A673 (cell line): ENCODE data around the gene SAXO1. TPM values are rescaled to one million over a fixed set of nuclear protein-coding genes. Genes with fewer than 3 reads are reported as not detected.

Experiments used
- BruUV-seq: library from RNA; stranded (reverse); fragments of 400-500 nt; replicated peaks from 2 replicates; lab custom pipeline; 2021; lab: Mats Ljungman, UMichigan
- CTCF ChIA-PET: fragments of 300-600 bp; sonication (Branson Sonifier 250); formaldehyde crosslinking; loops from one replicate; lab custom pipeline; 2022; ENCODE audit warnings: antibody characterized with exemption; lab: Charles Lee
- POLR2A ChIA-PET: fragments of 300-600 bp; sonication (Branson Sonifier 250); formaldehyde crosslinking; loops from one replicate; lab custom pipeline; 2022; ENCODE audit warnings: antibody characterized with exemption; ENCODE audit not compliant: low non-redundant PET; lab: Charles Lee
- DNase-seq: peaks from one replicate; pipeline ENCODE4 v3.0.0-alpha.2; 2015; ENCODE audit warnings: low spot score
- H3K27ac ChIP-seq: fragments of 200-600 bp; sonication (generic); 2 replicates; pipeline ENCODE4 v1.5.1; 2016; ENCODE audit warnings: mixed run types, low read depth, mild to moderate bottlenecking, mixed read lengths, antibody characterized with exemption, low read length; ENCODE audit not compliant: poor library complexity, severe bottlenecking
- H3K27me3 ChIP-seq: fragments of 200-600 bp; sonication (generic); replicated peaks from 2 replicates; pipeline ENCODE4 v1.6.1; 2017; ENCODE audit warnings: mixed run types, low read depth, mild to moderate bottlenecking, mixed read lengths, antibody characterized with exemption, low read length; ENCODE audit not compliant: insufficient read depth, poor library complexity
- H3K36me3 ChIP-seq: fragments of 200-600 bp; sonication (generic); 2 replicates; pipeline ENCODE4 v1.6.1; 2016; ENCODE audit warnings: mixed run types, mild to moderate bottlenecking, mixed read lengths, antibody characterized with exemption, low read length; ENCODE audit not compliant: insufficient read depth, poor library complexity, severe bottlenecking
- H3K4me1 ChIP-seq: fragments of 200-600 bp; sonication (generic); 2 replicates; pipeline ENCODE4 v1.6.1; 2017; ENCODE audit warnings: mixed run types, mild to moderate bottlenecking, mixed read lengths, antibody characterized with exemption, low read length; ENCODE audit not compliant: insufficient read depth, poor library complexity, severe bottlenecking
- H3K4me3 ChIP-seq: fragments of 200-600 bp; sonication (generic); 2 replicates; pipeline ENCODE4 v1.5.1; 2016; ENCODE audit warnings: low read depth, mixed run types, mild to moderate bottlenecking, mixed read lengths, low read length; ENCODE audit not compliant: poor library complexity, severe bottlenecking
- H3K9me3 ChIP-seq: fragments of 200-600 bp; sonication (generic); 2 replicates; pipeline ENCODE4 v1.6.1; 2016; ENCODE audit warnings: mixed run types, low read depth, mild to moderate bottlenecking, mixed read lengths, antibody characterized with exemption, low read length; ENCODE audit not compliant: poor library complexity, severe bottlenecking
- EZH2 ChIP-seq: fragments of 200-600 bp; sonication (generic); IDR thresholded peaks from 2 replicates; pipeline ENCODE4 v1.6.1; 2017; ENCODE audit warnings: borderline replicate concordance, low read depth, mild to moderate bottlenecking, mixed read lengths, antibody characterized with exemption, low read length; ENCODE audit not compliant: poor library complexity, severe bottlenecking
- intact Hi-C: fragments of 100-400 bp; cut with micrococcal nuclease; formaldehyde crosslinking; loops from one replicate; pipeline ENCODE4 v1.10.0; 2022; ENCODE audit not compliant: unreplicated experiment
- total RNA-seq: library from RNA; stranded (reverse); gene quantifications from 2 replicates; pipeline ENCODE4 v1.2.3, GENCODE V29; 2021
- TF ChIP-seq, protein P1 (sequence below): fragments of 300-800, 200-600 bp; sonication (generic); conservative IDR thresholded peaks from 2 replicates; pipeline ENCODE4 v1.5.1; 2017; ENCODE audit warnings: low read depth, mild to moderate bottlenecking, antibody characterized with exemption, low read length, moderate library complexity, mixed read lengths

Gene SAXO1
- total RNA-seq, 1 experiment from 2014 or later, result not detected

DNA sequence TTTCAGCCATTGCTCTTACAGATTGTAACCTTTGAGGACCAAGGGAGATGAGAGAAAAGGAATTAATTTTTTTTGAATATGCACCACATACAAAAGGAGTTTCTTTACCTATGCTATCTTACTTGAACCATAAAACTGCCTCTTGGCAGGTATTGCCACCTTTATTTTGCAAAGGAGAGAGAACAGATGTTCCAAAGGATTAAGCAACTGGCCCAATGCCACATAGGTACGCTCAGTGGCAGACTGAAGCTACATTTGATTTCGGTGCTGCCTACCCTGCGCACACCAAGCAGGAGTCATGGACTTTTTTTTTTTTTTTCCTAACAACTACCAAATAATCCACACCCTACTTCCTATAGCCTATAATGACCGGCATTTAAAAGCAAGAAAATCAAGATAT lies 43.1 kb downstream of the SAXO1 start:
- intact Hi-C loops, result no loop called here
- Histone ChIP-seq H3K9me3 (no peaks in the 10 kb centered on the region), H3K4me3 (no peak overlapping the region), H3K27me3 (no peaks in the 10 kb centered on the region), H3K36me3 (no peaks in the 10 kb centered on the region), H3K27ac (no peak overlapping the region), H3K4me1 (no peaks in the 10 kb centered on the region)
- no peak for DNase-seq
- ChIA-PET CTCF (no interaction called here), POLR2A (no interaction called here)
- no peak for TF ChIP-seq EZH2
- TF ChIP-seq, protein P1, sequence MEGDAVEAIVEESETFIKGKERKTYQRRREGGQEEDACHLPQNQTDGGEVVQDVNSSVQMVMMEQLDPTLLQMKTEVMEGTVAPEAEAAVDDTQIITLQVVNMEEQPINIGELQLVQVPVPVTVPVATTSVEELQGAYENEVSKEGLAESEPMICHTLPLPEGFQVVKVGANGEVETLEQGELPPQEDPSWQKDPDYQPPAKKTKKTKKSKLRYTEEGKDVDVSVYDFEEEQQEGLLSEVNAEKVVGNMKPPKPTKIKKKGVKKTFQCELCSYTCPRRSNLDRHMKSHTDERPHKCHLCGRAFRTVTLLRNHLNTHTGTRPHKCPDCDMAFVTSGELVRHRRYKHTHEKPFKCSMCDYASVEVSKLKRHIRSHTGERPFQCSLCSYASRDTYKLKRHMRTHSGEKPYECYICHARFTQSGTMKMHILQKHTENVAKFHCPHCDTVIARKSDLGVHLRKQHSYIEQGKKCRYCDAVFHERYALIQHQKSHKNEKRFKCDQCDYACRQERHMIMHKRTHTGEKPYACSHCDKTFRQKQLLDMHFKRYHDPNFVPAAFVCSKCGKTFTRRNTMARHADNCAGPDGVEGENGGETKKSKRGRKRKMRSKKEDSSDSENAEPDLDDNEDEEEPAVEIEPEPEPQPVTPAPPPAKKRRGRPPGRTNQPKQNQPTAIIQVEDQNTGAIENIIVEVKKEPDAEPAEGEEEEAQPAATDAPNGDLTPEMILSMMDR, result no peak
- BruUV-seq, result no TSS peak

DNA sequence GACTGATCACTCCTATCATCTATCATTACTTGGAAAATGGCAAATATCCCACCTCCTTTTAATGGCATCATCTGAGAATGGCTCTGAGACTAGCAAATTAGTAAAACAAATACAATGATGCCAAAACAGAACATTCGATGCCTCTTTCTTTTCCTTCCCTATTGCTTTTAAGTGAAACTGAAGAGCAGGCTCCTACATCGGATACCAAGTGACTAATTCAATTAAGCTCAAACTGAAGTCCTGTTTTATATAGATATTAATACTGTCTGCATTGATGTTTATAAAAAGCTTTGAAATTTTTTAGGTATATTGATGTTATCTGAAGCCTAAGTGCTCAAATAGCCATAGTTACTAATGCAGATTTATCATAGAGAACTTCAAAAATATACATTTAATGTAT lies 43.9 kb downstream of the SAXO1 start:
- Histone ChIP-seq H3K4me3 (no peak overlapping the region), H3K27ac (no peak overlapping the region), H3K9me3 (no peaks in the 10 kb centered on the region), H3K4me1 (no peaks in the 10 kb centered on the region), H3K36me3 (no peaks in the 10 kb centered on the region), H3K27me3 (no peaks in the 10 kb centered on the region)
- no peak for TF ChIP-seq EZH2
- TF ChIP-seq, protein P1, result no peak
- BruUV-seq, result no TSS peak
- POLR2A ChIA-PET, result no interaction called here
- DNase-seq, result no peak
- intact Hi-C loops, result no loop called here
- CTCF ChIA-PET, result no interaction called here

DNA sequence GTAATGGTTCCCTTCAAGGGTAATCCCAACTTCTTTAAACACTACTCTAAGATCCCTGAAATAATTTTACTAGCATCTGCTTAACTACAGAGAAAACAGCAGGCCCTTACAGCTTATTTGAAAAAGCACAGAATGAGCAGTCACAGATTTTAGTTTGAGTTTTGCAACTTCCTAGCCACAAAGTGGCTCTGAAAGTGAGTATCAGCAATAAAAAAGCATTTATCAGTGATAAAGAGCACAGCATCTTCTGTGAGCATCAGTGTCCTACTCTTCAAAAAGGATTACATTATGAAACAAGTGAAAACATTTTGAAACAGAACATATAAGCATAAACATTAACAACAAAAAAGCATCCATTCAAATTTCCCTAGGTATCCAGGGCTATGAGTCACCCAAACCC lies 45.0 kb downstream of the SAXO1 start:
- CTCF ChIA-PET, result no interaction called here
- TF ChIP-seq EZH2, result no peak
- TF ChIP-seq, protein P1, result no peak
- no TSS peak for BruUV-seq
- H3K27me3 ChIP-seq, result no peaks in the 10 kb centered on the region
- intact Hi-C loops, result no loop called here
- POLR2A ChIA-PET, result no interaction called here
- H3K27ac ChIP-seq, result no peak overlapping the region
- no peak for DNase-seq
- H3K9me3 ChIP-seq, result no peaks in the 10 kb centered on the region
- H3K36me3 ChIP-seq, result no peaks in the 10 kb centered on the region
- no peaks in the 10 kb centered on the region for H3K4me1 ChIP-seq
- H3K4me3 ChIP-seq, result no peak overlapping the region
